SJSA1 (cell line): Measurements from ENCODE around the gene AAK1. TPM values are rescaled to one million over a fixed set of nuclear protein-coding genes. Genes with fewer than 3 reads are reported as not detected.

Experiments
- DNase-seq, 2 experiments: peaks; one replicate each; pipeline ENCODE4 v3.0.0-alpha.2; 2015 to 2020; ENCODE audit warnings: low spot score in 2 of 2, low read depth in 1 of 2
- H3K27ac ChIP-seq: fragments of 250-450 bp; sonication (Bioruptor Pico); 2 replicates; pipeline ENCODE4 v1.5.1; 2020; ENCODE audit warnings: mild to moderate bottlenecking, moderate library complexity
- H3K27me3 ChIP-seq: fragments of 250-450 bp; sonication (Bioruptor Pico); replicated peaks from 2 replicates; pipeline ENCODE4 v1.5.1; 2020; ENCODE audit warnings: mild to moderate bottlenecking, moderate library complexity
- H3K36me3 ChIP-seq: fragments of 250-450 bp; sonication (Bioruptor Pico); 2 replicates; pipeline ENCODE4 v1.5.1; 2020; ENCODE audit warnings: mild to moderate bottlenecking
- H3K4me1 ChIP-seq: fragments of 250-450 bp; sonication (Bioruptor Pico); replicated peaks from 2 replicates; pipeline ENCODE4 v1.6.1; 2021; ENCODE audit warnings: mild to moderate bottlenecking
- H3K4me3 ChIP-seq: fragments of 250-450 bp; sonication (Bioruptor Pico); 2 replicates; pipeline ENCODE4 v1.5.1; 2020; ENCODE audit warnings: mild to moderate bottlenecking
- H3K9me3 ChIP-seq: fragments of 250-450 bp; sonication (Bioruptor Pico); replicated peaks from 2 replicates; pipeline ENCODE4 v1.5.1; 2020; ENCODE audit warnings: mild to moderate bottlenecking
- total RNA-seq: library from RNA; depleted of rRNA; stranded (reverse); fragments of >200 nt; shearing (Covaris generic); gene quantifications from 2 replicates; pipeline ENCODE4 v1.2.3, GENCODE V29; 2014

Gene AAK1
- total RNA-seq, 1 experiment from 2014 or later, result 84.9 TPM

DNA sequence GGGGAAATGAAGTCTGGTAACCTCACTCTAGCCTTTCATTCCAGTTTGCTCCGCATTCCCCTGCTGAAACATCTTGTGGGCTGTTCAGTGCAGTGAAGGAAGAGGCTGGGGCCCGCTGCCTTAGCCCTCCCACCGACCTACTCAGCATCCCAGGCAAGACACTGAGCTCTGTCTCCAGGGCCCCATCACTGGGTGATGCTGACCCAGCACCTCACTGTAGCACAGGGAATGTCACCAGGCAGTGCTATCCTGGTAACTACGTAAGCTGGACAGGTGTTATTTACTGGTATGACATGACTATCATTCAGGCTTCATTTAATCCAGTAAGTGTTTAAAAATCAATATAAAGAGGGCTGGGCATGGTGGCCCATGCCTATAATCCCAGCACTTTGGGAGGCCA lies 105.3 kb downstream of the AAK1 start:
- Histone ChIP-seq H3K27me3 (no peaks in the 10 kb centered on the region), H3K27ac (no peak overlapping the region)
- no peak for DNase-seq

DNA sequence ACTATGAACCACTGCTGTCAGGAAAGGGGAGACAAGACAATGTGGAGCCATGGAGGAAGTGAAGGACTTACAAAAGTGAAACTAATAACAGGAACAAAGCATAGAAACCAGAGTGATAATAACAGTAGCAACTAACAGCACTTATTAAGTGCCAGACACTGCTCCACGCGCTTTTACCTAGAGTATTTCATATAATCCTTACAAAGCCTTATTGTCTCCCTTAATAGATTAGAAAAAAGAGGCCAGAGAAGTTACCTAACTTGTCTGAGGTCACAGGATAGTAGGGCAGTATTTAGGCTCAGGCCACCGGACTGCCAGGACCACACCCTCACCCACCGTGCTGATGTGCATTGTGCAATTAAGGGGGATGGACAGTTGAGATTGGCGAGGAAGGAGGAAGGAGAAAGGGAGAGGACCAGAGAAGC lies 107.7 kb downstream of the AAK1 start:
- no peaks in the 10 kb centered on the region for H3K27me3 ChIP-seq

More for the DNA sequence above, 105.3 kb downstream of the AAK1 start:
- Histone ChIP-seq H3K36me3 (peaks cover 93% of the 10 kb centered on the region), H3K9me3 (no peaks in the 10 kb centered on the region), H3K4me1 (no peaks in the 10 kb centered on the region), H3K4me3 (no peak overlapping the region)

GRCh38 chr2:69531186-69531585 lies 112.4 kb downstream of the AAK1 start:
- H3K4me1 ChIP-seq, result no peaks in the 10 kb centered on the region
- H3K9me3 ChIP-seq, result no peaks in the 10 kb centered on the region
- H3K27ac ChIP-seq, result no peak overlapping the region
- peaks cover 96% of the 10 kb centered on the region for H3K36me3 ChIP-seq
- DNase-seq, result no peak
- no peaks in the 10 kb centered on the region for H3K27me3 ChIP-seq
- H3K4me3 ChIP-seq, result no peak overlapping the region

More for the DNA sequence above, 107.7 kb downstream of the AAK1 start:
- Histone ChIP-seq H3K9me3 (no peaks in the 10 kb centered on the region), H3K4me1 (no peaks in the 10 kb centered on the region), H3K36me3 (peaks cover 92% of the 10 kb centered on the region), H3K4me3 (no peak overlapping the region), H3K27ac (no peak overlapping the region)
- no peak for DNase-seq

DNA sequence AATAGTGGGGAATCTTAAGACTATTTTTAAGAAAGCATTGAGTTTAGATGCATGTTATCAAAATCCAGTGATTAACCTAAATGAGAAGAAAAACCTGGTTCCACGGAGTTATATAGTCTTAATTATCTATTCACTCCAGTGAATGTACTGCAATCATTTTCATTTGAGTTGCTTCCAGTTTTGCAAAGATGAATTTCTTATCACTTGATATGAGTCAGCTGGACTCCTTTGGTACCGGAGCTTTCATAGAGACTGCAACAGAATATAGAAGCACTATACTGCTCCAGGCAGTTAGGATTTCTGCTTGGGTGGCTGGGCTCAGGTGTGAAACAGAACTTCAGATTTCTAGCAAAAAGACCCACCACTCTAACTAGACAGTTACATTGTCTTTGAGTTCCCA lies 114.1 kb downstream of the AAK1 start:
- Histone ChIP-seq H3K4me3 (no peak overlapping the region), H3K36me3 (peaks cover 96% of the 10 kb centered on the region), H3K4me1 (no peaks in the 10 kb centered on the region), H3K27ac (no peak overlapping the region), H3K27me3 (no peaks in the 10 kb centered on the region), H3K9me3 (no peaks in the 10 kb centered on the region)
- DNase-seq, result no peak

DNA sequence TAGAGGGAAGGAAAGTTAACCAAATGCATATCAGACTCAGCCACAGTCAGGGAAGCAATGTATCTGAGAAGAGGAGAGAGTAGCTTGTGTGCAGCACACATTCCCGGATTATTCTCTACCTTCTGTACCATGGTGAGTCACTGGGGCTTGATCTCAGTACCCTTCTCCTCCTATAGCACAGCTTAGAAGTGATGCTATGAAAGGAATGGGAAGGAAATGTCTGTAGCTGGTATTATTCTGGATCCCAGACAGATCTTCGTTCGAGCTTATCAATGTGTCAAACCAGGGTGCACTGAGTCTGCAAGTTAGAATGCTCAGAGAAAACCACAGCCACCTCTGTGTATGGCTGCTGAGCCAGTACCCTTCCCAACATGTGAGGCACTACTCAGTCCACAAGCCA lies 118.3 kb downstream of the AAK1 start:
- H3K4me3 ChIP-seq, result no peak overlapping the region
- no peak for DNase-seq
- H3K4me1 ChIP-seq, result no peaks in the 10 kb centered on the region
- H3K36me3 ChIP-seq, result peaks cover 91% of the 10 kb centered on the region
- H3K9me3 ChIP-seq, result no peaks in the 10 kb centered on the region
- no peaks in the 10 kb centered on the region for H3K27me3 ChIP-seq
- no peak overlapping the region for H3K27ac ChIP-seq

DNA sequence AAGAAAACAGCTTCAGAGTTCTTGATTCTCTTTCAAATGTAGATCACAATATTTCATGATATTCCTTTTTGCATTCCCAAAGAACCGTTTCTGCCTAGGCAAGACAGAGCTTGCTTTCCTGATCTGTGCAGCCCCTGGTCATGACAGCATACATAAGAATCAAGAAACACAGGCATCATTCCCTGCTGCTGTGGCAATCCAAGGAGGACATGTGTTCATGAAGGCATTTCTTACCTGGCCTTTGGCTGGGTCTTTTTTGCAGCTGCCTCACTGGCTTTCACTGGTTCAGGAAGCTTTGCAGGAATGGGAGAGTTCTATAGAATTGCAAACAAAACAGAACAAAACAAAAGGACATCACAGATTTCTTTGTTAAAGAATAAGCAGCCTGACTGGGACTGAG lies 118.7 kb downstream of the AAK1 start:
- no peak overlapping the region for H3K27ac ChIP-seq
- DNase-seq, result no peak
- H3K4me1 ChIP-seq, result no peaks in the 10 kb centered on the region
- peaks cover 90% of the 10 kb centered on the region for H3K36me3 ChIP-seq
- H3K9me3 ChIP-seq, result no peaks in the 10 kb centered on the region
- H3K27me3 ChIP-seq, result no peaks in the 10 kb centered on the region
- no peak overlapping the region for H3K4me3 ChIP-seq

DNA sequence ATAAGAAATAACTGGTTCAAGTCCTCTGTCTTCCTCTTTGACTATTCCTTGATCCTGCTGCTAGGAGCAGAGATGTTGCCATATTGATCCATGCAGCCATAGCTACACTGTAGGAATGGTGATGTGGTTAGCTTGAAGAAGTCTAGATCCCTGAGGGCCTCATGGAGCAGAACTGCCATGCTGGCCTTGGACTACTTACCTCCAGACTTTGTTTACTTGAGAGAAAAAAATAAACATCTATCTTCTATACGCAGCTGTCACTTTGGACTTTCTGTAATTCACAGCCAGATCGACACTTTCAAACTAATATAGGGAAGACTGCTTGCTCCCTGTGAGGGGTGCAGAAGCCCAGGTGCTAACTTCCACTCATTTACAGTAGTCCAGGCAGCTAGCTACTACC lies 121.8 kb downstream of the AAK1 start:
- Histone ChIP-seq H3K4me1 (no peaks in the 10 kb centered on the region), H3K4me3 (no peak overlapping the region), H3K27ac (no peak overlapping the region), H3K9me3 (no peaks in the 10 kb centered on the region), H3K36me3 (peaks cover 90% of the 10 kb centered on the region), H3K27me3 (no peaks in the 10 kb centered on the region)
- DNase-seq, result no peak

DNA sequence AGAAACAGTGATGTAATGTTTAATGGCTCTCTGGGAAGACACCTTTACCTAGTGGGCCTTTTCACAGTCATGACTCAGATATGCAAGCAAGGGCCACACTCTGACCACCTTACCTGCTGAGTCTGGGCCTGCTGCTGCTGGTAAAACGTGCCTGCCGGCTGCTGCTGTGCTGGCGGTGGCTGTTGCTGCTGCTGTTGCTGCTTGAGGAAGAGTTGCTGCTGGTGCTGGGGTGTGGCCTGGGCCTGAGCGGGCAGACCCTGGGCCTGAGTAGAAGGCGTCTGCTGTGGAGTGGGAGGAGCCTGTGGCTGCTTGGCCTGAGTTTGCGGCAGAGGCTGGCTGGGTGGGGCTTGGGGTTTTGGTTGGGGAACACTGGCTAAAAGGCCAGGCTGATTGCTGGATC lies 124.7 kb downstream of the AAK1 start:
- peaks cover 88% of the 10 kb centered on the region for H3K36me3 ChIP-seq
- H3K4me3 ChIP-seq, result no peak overlapping the region
- no peaks in the 10 kb centered on the region for H3K4me1 ChIP-seq
- DNase-seq, result no peak
- H3K27me3 ChIP-seq, result no peaks in the 10 kb centered on the region
- no peaks in the 10 kb centered on the region for H3K9me3 ChIP-seq
- H3K27ac ChIP-seq, result no peak overlapping the region

DNA sequence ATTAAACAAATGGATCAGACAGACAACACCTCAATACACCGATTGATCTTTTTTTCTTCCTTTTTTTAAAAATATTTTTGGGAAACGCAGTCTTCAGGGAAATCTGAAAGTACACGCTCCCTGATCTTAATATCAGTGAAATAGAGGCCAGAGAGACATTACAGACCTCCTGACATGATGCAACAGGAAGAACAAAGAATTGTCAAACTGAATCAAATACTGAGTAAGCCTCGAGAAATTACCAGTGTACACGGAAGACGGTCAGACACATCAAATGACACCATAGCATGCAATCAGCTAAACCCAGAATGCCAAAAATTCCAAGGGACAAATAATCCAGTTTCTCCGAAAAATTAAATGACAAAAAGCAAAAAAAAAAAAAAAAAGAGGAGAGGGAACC lies 126.1 kb downstream of the AAK1 start:
- DNase-seq, result no peak
- no peak overlapping the region for H3K4me3 ChIP-seq
- peaks cover 95% of the 10 kb centered on the region for H3K36me3 ChIP-seq

GRCh38 chr2:69514819-69515218 lies 128.7 kb downstream of the AAK1 start:
- Histone ChIP-seq H3K4me1 (no peaks in the 10 kb centered on the region), H3K27me3 (no peaks in the 10 kb centered on the region), H3K4me3 (no peak overlapping the region), H3K9me3 (no peaks in the 10 kb centered on the region; the same call in 1 of the 2 replicates), H3K27ac (no peak overlapping the region), H3K36me3 (peaks cover 95% of the 10 kb centered on the region)
- DNase-seq, result no peak

More for the DNA sequence above, 126.1 kb downstream of the AAK1 start:
- Histone ChIP-seq H3K27ac (no peak overlapping the region), H3K9me3 (no peaks in the 10 kb centered on the region), H3K4me1 (no peaks in the 10 kb centered on the region), H3K27me3 (no peaks in the 10 kb centered on the region)

- H3K36me3 ChIP-seq, result peaks cover 95% of the 10 kb centered on the region
- peak; percentile 8 to 58 for DNase-seq
- no peaks in the 10 kb centered on the region; the same call in 1 of the 2 replicates for H3K9me3 ChIP-seq
- no peak overlapping the region for H3K4me3 ChIP-seq
- H3K27me3 ChIP-seq, result no peaks in the 10 kb centered on the region
- H3K4me1 ChIP-seq, result no peaks in the 10 kb centered on the region
- H3K27ac ChIP-seq, result no peak overlapping the region
These were observed 129.1 kb downstream of the AAK1 start for GRCh38 chr2:69514406-69514805.

- DNase-seq, result no peak
- Histone ChIP-seq H3K4me1 (no peaks in the 10 kb centered on the region), H3K27ac (no peak overlapping the region), H3K4me3 (no peak overlapping the region), H3K27me3 (no peaks in the 10 kb centered on the region), H3K36me3 (peaks cover 95% of the 10 kb centered on the region), H3K9me3 (no peaks in the 10 kb centered on the region; the same call in 1 of the 2 replicates)
These were observed 131.1 kb downstream of the AAK1 start for GRCh38 chr2:69512446-69512845.

- no peak overlapping the region for H3K4me3 ChIP-seq
- no peaks in the 10 kb centered on the region for H3K27me3 ChIP-seq
- H3K27ac ChIP-seq, result no peak overlapping the region
- no peak for DNase-seq
- H3K9me3 ChIP-seq, result no peaks in the 10 kb centered on the region; the same call in 1 of the 2 replicates
- peaks cover 97% of the 10 kb centered on the region for H3K36me3 ChIP-seq
- H3K4me1 ChIP-seq, result no peaks in the 10 kb centered on the region
These were observed 133.3 kb downstream of the AAK1 start for GRCh38 chr2:69510204-69510603.

GRCh38 chr2:69509750-69510140 lies 133.8 kb downstream of the AAK1 start:
- Histone ChIP-seq H3K4me1 (no peaks in the 10 kb centered on the region), H3K9me3 (no peaks in the 10 kb centered on the region; the same call in 1 of the 2 replicates), H3K4me3 (no peak overlapping the region), H3K27ac (no peak overlapping the region), H3K36me3 (peaks cover 95% of the 10 kb centered on the region), H3K27me3 (no peaks in the 10 kb centered on the region)
- no peak for DNase-seq
